Epithelial cell of esophagus (primary cell): ENCODE results near the gene HSD17B12.
A peak's percentile ranks its signal among the peaks of the same experiment; 100 is the strongest.

ENCODE experiments used
- DNase-seq: peaks from one replicate; pipeline ENCODE4 v3.0.0; 2010; ENCODE audit warnings: low read depth
- H3K4me3 ChIP-seq: 2 replicates; pipeline ENCODE4 v1.5.1; 2011; ENCODE audit warnings: mild to moderate bottlenecking, low read length, control low read depth
- TF ChIP-seq, protein P1 (sequence below): IDR thresholded peaks from 2 replicates; pipeline ENCODE4 v1.5.1; 2011; ENCODE audit warnings: low read depth, mild to moderate bottlenecking, low read length, control low read depth, inconsistent platforms; ENCODE audit not compliant: insufficient read depth; ENCODE audit errors: missing control alignments

HSD17B12 gene

DNA sequence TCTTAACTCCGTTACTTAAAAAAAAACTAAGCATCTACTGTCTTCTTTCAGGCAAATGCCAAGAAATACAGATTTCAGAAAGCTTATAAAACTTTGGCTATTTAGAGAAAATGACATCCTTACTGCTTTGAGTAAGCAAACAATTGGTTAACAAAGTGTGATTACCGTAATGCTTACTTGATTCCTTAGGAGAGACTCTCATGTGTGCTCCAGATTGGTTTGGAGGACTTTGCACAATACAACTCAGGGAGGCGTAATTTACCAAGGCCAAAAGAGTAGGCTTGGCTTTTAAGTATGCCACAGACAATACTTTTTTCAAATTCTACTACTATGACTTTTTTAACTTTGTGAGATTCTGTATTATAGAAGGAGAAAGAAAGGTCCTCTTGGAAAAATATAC, 123.2 kb downstream of the HSD17B12 start:
- TF ChIP-seq, protein P1, sequence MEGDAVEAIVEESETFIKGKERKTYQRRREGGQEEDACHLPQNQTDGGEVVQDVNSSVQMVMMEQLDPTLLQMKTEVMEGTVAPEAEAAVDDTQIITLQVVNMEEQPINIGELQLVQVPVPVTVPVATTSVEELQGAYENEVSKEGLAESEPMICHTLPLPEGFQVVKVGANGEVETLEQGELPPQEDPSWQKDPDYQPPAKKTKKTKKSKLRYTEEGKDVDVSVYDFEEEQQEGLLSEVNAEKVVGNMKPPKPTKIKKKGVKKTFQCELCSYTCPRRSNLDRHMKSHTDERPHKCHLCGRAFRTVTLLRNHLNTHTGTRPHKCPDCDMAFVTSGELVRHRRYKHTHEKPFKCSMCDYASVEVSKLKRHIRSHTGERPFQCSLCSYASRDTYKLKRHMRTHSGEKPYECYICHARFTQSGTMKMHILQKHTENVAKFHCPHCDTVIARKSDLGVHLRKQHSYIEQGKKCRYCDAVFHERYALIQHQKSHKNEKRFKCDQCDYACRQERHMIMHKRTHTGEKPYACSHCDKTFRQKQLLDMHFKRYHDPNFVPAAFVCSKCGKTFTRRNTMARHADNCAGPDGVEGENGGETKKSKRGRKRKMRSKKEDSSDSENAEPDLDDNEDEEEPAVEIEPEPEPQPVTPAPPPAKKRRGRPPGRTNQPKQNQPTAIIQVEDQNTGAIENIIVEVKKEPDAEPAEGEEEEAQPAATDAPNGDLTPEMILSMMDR, result no peak
- DNase-seq, result no peak

DNA sequence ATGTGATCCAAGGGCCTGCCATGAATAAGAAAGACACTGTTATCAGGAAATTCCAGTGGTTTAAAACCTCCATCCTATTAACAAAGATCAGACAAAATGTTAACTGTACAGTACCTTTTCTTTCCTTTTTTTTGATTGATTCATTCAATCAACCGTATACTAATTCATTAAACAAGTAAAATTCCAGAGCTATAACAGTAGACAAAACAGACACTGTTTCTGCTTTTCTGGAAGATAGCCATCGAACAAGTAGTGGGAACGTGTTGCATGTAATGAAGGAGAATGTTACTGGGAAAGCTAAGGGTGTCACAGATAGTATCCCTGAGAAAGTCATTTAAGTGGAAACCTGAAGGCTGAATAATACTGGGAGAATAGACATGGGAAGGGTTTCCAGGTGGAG, 126.4 kb downstream of the HSD17B12 start:
- DNase-seq, result no peak
- H3K4me3 ChIP-seq, result no peak overlapping the region
- TF ChIP-seq, protein P1, result no peak

More for the DNA sequence above, 123.2 kb downstream of the HSD17B12 start:
- H3K4me3 ChIP-seq, result no peak overlapping the region

DNA sequence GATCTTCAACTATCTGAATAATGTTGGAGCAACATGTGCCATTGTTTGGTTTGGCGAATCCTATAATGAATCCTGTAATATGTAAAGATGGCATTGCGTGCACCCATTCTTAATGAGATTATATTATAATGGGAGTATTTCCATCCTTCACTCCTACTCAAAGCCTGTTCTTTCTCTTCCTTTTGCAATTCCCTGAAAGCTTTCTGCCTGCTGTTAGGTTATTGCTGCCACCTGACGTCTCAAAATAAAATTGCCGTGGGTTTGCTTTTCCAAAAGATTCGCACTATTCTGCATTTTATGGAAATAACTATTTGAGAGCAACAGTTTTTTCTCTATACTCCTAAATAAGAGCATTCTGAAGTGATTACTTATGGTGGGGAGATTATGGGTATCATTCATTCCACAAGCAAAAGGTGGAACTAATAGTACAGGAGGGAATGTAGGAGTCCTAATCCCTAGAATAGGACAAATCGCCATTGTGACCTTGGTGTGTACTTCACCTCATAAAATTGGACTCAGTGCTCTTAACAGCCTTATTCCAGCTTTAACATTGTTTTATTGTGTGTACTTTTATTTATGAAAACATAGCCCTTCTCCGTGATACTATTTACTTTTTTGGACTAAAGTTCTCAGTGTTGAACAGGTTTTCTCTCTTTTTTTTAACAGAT, 130.5 kb downstream of the HSD17B12 start:
- H3K4me3 ChIP-seq, result no peak overlapping the region
- DNase-seq, result no peak
- TF ChIP-seq, protein P1, result peak; percentile 23

DNA sequence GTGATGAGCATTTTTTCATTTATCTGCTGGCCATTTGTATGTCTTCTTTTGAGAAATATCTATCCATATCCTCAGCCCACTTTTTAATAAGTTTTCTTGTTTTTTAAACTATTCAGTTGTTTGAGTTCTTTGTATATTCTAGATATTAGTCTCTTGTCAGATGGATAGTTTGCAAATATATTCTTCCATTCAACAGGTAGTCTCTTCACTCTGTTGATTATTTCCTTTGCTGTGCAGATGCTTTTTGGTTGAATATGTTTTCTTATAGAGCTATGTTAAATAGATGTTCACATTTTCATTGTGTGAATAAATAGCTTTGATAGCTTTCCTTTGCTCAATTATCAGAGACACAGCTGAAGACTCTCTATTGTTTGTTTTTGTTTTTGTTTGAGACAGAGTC, 131.9 kb downstream of the HSD17B12 start:
- DNase-seq, result no peak
- TF ChIP-seq, protein P1, result no peak
- H3K4me3 ChIP-seq, result no peak overlapping the region

DNA sequence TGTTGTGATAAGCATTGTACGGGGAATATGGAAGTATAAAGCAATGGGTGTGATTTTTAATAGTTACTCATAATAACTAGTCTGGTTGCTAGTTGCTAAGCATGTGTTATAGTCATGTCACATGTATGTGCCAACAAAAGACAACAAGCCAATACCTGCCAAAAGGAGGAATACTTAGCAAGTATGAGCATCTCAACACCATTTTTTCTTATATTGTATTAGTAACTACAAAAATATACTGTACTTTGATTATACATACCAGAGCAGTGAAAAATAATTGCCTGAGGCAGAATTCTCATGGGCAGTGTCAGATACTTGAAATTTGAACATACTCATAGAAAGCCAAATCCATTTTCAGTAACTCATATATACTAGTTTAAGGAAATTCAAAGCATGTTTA, 137.7 kb downstream of the HSD17B12 start:
- DNase-seq, result peak; percentile 96

DNA sequence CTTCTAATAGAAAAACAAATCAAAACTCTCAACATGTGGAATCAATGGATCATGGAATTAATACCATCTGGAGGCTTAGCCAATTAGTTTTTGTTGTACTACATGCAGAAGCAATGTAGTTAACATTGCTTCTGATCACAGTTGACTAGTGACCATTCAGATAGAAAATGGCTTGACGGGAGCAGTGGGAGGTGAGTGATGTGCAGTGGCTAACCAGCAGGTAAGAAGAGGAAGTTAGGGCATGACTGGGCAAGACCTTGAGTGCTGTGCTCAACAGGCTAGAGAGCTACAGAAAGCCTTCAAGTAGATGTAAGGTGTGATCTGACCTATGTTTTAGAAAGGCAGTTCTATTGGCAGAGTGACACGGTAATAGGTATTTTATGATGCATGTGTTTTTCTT, 139.4 kb downstream of the HSD17B12 start:
- peak; percentile 82 for DNase-seq
- H3K4me3 ChIP-seq, result no peak overlapping the region
- TF ChIP-seq, protein P1, result no peak

More for the DNA sequence above, 137.7 kb downstream of the HSD17B12 start:
- no peak overlapping the region for H3K4me3 ChIP-seq
- TF ChIP-seq, protein P1, result no peak

DNA sequence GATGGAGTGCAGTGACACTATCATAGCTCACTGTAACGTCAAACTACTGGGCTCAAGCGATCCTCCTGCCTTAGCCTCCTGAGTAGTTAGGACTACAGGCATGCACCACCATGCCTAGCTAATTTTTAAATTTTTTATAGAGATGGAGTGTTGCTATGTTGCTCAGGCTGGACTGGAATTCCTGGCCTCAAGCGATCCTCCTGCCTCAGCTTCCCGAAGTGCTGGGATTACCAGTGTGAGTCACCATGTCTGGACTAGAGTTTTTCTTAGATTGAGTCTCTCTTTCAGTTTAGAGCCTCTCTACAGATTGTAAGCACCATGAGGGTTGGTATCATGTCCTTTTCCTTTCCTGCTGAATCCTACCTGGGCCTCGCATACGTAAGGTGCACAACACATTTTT, 142.8 kb downstream of the HSD17B12 start:
- no peak overlapping the region for H3K4me3 ChIP-seq
- DNase-seq, result no peak
- TF ChIP-seq, protein P1, result no peak
